Mesendoderm (in vitro differentiated cells): ENCODE measurements around the gene PBX4.
A peak's percentile ranks its signal among the peaks of the same experiment; 100 is the strongest.

ENCODE experiments used
- DNase-seq: peaks from one replicate; pipeline ENCODE4 v3.0.0; 2013
- H2AK5ac ChIP-seq: 2 replicates; pipeline ENCODE4 v1.6.1; 2013; ENCODE audit warnings: low read length, inconsistent platforms
- H2BK120ac ChIP-seq: 2 replicates; pipeline ENCODE4 v1.6.1; 2013; ENCODE audit warnings: low read depth, mild to moderate bottlenecking, low read length, moderate library complexity, mixed read lengths
- H2BK15ac ChIP-seq: replicated peaks from 2 replicates; pipeline ENCODE4 v1.6.1; 2013; ENCODE audit warnings: low read depth, mild to moderate bottlenecking, moderate library complexity
- H2BK5ac ChIP-seq: 2 replicates; pipeline ENCODE4 v1.6.1; 2013; ENCODE audit warnings: low read length, inconsistent platforms
- H3K18ac ChIP-seq: 2 replicates; pipeline ENCODE4 v1.6.1; 2013; ENCODE audit warnings: mild to moderate bottlenecking, low read length, mixed read lengths
- H3K23ac ChIP-seq: one replicate; pipeline ENCODE4 v1.6.1; 2013; ENCODE audit warnings: low read length
- H3K27ac ChIP-seq: 2 replicates; pipeline ENCODE4 v1.5.1; 2013; ENCODE audit warnings: low read depth, mild to moderate bottlenecking, inconsistent platforms, low read length, moderate library complexity
- H3K27me3 ChIP-seq: 2 replicates; pipeline ENCODE4 v1.6.1; 2013; ENCODE audit warnings: low read length, control low read depth, mild to moderate bottlenecking, inconsistent platforms; ENCODE audit not compliant: insufficient read depth, poor library complexity
- H3K36me3 ChIP-seq: 2 replicates; pipeline ENCODE4 v1.6.1; 2013; ENCODE audit warnings: low read length, inconsistent platforms; ENCODE audit not compliant: control insufficient read depth, insufficient read depth
- H3K4ac ChIP-seq: one replicate; pipeline ENCODE4 v1.6.1; 2013; ENCODE audit warnings: low read depth, mild to moderate bottlenecking, low read length, moderate library complexity
- H3K4me1 ChIP-seq: 2 replicates; pipeline ENCODE4 v1.6.1; 2013; ENCODE audit warnings: low read depth, low read length, inconsistent platforms; ENCODE audit not compliant: control insufficient read depth
- H3K4me2 ChIP-seq: 2 replicates; pipeline ENCODE4 v1.6.1; 2013; ENCODE audit warnings: low read length
- H3K4me3 ChIP-seq: 2 replicates; pipeline ENCODE4 v1.5.1; 2013; ENCODE audit warnings: mild to moderate bottlenecking, low read length
- H3K56ac ChIP-seq: one replicate; pipeline ENCODE4 v1.6.1; 2013; ENCODE audit warnings: low read length
- H3K79me1 ChIP-seq: 2 replicates; pipeline ENCODE4 v1.6.1; 2013; ENCODE audit warnings: low read length, inconsistent platforms
- H3K79me2 ChIP-seq: 2 replicates; pipeline ENCODE4 v1.6.1; 2013; ENCODE audit warnings: mild to moderate bottlenecking, low read length; ENCODE audit not compliant: control insufficient read depth, insufficient read depth
- H3K9ac ChIP-seq: 2 replicates; pipeline ENCODE4 v1.6.1; 2013; ENCODE audit warnings: low read length, inconsistent platforms
- H4K5ac ChIP-seq: one replicate; pipeline ENCODE4 v1.6.1; 2013; ENCODE audit warnings: low read length
- H4K8ac ChIP-seq: one replicate; pipeline ENCODE4 v1.6.1; 2013; ENCODE audit warnings: low read depth, mild to moderate bottlenecking, control low read depth, low read length, moderate library complexity
- WGBS: extraction: QIAGEN DNeasy Blood & Tissue Kit; methylation state at CpG from one replicate; pipeline ENCODE4 v1.1.7; 2013; ENCODE audit warnings: low lambda C conversion rate, missing lambda C conversion rate; ENCODE audit not compliant: insufficient coverage; ENCODE audit errors: extremely low coverage; 5-methylcytosine and 5-hydroxymethylcytosine counted together

Gene PBX4

DNA sequence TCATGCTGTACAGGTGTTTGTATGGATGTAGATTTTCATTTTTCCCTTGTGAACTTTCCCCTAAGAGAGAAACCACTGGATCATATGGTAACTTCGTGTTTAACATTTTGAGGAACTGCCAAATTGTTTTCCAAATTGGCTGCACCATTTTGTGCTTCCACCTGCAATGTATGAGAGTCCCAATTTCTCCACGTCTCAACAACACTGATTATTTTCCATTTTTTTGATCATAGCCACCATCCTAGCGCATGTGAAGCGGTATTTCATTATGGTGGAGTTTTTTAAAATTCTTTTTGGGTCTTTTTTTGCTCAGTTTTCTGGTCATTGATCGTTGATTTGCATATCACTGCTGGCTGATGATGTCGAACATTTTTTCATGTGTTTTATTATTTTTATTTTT, 97.5 kb downstream of the PBX4 start:
- no peak overlapping the region for H3K4me2 ChIP-seq
- no peak overlapping the region for H4K5ac ChIP-seq
- H3K79me1 ChIP-seq: peaks cover 21% of the 10 kb centered on the region
- no peak overlapping the region for H3K4ac ChIP-seq
- H3K4me3 ChIP-seq: no peak overlapping the region
- H2AK5ac ChIP-seq: no peak overlapping the region
- no peak overlapping the region for H3K27ac ChIP-seq
- no peak overlapping the region for H2BK120ac ChIP-seq
- no peak overlapping the region for H4K8ac ChIP-seq
- no peaks in the 10 kb centered on the region for H3K27me3 ChIP-seq
- H2BK15ac ChIP-seq: no peak overlapping the region
- H3K36me3 ChIP-seq: peaks cover 4% of the 10 kb centered on the region
- H3K18ac ChIP-seq: no peak overlapping the region
- H3K23ac ChIP-seq: no peak overlapping the region
- no peaks in the 10 kb centered on the region for H3K4me1 ChIP-seq
- H2BK5ac ChIP-seq: no peak overlapping the region
- H3K9ac ChIP-seq: no peak overlapping the region
- H3K79me2 ChIP-seq: peaks cover 30% of the 10 kb centered on the region
- no CpG with 5 or more reads among the region's 6 CpGs for WGBS
- no peak overlapping the region for H3K56ac ChIP-seq
- DNase-seq: no peak

- Histone ChIP-seq H3K18ac (no peak overlapping the region), H3K4me1 (no peaks in the 10 kb centered on the region), H3K36me3 (peaks cover 4% of the 10 kb centered on the region), H2AK5ac (no peak overlapping the region), H2BK120ac (no peak overlapping the region), H4K8ac (no peak overlapping the region), H3K27ac (no peak overlapping the region), H2BK5ac (no peak overlapping the region), H3K9ac (no peak overlapping the region), H3K4ac (no peak overlapping the region), H3K4me2 (no peak overlapping the region), H2BK15ac (no peak overlapping the region), H3K23ac (no peak overlapping the region), H3K56ac (no peak overlapping the region), H3K27me3 (no peaks in the 10 kb centered on the region), H3K4me3 (no peak overlapping the region), H3K79me2 (peaks cover 23% of the 10 kb centered on the region), H4K5ac (no peak overlapping the region), H3K79me1 (peaks cover 14% of the 10 kb centered on the region)
- no peak for DNase-seq
- WGBS: 100% methylated on average over 1 of the region's 10 CpGs
Observed at GRCh38 chr19:19517235-19517619, 101.3 kb downstream of the PBX4 start.

DNA sequence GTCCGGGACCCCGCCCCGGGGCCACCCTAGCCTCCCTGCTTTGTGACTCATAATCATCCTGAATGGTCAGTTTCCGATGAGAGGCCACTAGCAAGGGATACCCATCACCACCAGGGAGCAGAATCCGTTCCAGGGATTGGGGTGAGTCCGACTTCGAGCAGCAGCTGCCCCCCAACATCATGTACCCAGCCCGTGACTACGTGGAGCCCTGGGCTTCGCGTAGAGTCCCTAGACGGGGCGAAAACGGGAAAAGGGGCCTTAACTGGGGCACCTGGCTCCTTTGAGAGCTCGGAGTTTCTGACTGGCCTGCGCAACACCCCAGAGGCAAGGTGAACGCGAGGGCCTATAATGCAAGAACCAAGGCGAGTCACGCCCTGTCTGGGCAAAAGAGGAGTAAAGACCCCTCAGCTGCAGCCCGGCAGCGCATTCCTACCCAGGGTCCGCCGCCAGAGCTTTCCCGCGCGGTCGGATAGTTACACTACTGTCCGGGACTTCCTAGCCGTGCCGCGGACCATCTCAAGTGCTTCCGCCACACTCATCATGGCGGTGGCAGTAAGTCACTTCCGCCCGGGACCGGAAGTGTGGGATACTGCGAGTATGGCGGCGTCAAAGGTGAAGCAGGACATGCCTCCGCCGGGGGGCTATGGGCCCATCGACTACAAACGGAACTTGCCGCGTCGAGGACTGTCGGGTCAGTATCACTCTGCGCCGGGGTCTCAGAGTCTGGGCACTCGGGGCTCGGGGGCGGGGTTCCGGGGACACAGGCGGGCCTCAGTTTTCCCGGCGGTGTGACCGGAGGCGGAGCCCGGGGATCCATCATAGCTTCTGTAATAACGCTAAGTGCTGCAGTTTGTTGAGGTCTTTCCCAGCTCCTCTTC, 102.6 kb downstream of the PBX4 start, which contains the start of gene NDUFA13:
NDUFA13 (plus strand) TSS at position 584 of the 878 bp plus-strand sequence; CDS start at position 598, 14 bp downstream.
- Histone ChIP-seq H4K5ac (no peak within 1 kb of the TSS), H3K23ac (peak within 1 kb of the TSS; percentile 90), H3K56ac (peak within 1 kb of the TSS; percentile 94), H2BK5ac (no peak within 1 kb of the TSS), H3K4me3 (peak within 1 kb of the TSS; percentile 98), H3K27ac (no peak within 1 kb of the TSS), H3K79me1 (peaks cover 12% of the 10 kb centered on the region), H3K79me2 (peaks cover 20% of the 10 kb centered on the region), H3K4ac (peak within 1 kb of the TSS; percentile 58), H3K27me3 (no peaks in the 10 kb centered on the region), H3K9ac (peak within 1 kb of the TSS; percentile 96), H2AK5ac (no peak within 1 kb of the TSS), H2BK15ac (no peak within 1 kb of the TSS), H3K36me3 (peaks cover 4% of the 10 kb centered on the region), H4K8ac (peak within 1 kb of the TSS; percentile 95), H2BK120ac (no peak within 1 kb of the TSS), H3K4me2 (peak within 1 kb of the TSS; percentile 84), H3K18ac (peak within 1 kb of the TSS; percentile 97), H3K4me1 (no peaks in the 10 kb centered on the region)
- DNase-seq: peak; percentile 98
- WGBS: no CpG with 5 or more reads among the region's 61 CpGs

GRCh38 chr19:19514881-19515641, 103.4 kb downstream of the PBX4 start, which contains the start of gene TSSK6:
TSS of gene TSSK6 (minus strand) at chr19:19515548. CDS start at chr19:19515427, 121 bp downstream.
- Histone ChIP-seq H3K4me1 (no peaks in the 10 kb centered on the region), H2BK5ac (no peak within 1 kb of the TSS), H4K5ac (no peak within 1 kb of the TSS), H2BK120ac (no peak within 1 kb of the TSS), H3K79me2 (peaks cover 16% of the 10 kb centered on the region), H4K8ac (peak within 1 kb of the TSS; percentile 95), H2BK15ac (no peak within 1 kb of the TSS), H3K27ac (no peak within 1 kb of the TSS), H3K4me3 (peak within 1 kb of the TSS; percentile 98), H2AK5ac (no peak within 1 kb of the TSS), H3K18ac (peak within 1 kb of the TSS; percentile 97), H3K4me2 (peak within 1 kb of the TSS; percentile 84), H3K27me3 (no peaks in the 10 kb centered on the region), H3K56ac (peak within 1 kb of the TSS; percentile 94), H3K23ac (peak within 1 kb of the TSS; percentile 90), H3K9ac (peak within 1 kb of the TSS; percentile 96), H3K36me3 (peaks cover 2% of the 10 kb centered on the region), H3K79me1 (peaks cover 8% of the 10 kb centered on the region), H3K4ac (peak within 1 kb of the TSS; percentile 58)
- no peak for DNase-seq
- no CpG with 5 or more reads among the region's 74 CpGs for WGBS

DNA sequence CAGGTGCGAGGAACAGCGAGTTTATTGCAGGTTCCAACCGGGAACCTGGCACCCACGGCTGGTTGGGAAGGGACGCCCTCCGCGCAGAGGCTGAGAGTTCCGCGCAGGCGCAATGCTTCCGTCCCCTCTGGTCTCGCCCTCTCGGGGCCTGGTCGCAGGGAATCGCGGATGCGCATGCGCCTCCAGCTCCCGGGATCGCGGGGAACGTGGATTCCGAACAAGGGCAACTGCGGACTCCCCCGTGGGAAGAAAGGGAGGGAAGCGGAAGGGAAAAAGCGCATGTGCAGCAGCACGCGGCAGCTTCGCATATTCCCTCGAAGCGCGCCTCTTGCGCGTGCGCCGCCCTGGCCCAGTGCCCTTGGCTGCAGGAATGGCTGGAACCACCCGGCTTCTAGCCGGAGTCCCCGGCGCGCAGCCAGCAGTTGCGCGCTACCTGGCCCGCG, 104.3 kb downstream of the PBX4 start:
- DNase-seq: no peak
- no CpG with 5 or more reads among the region's 46 CpGs for WGBS
- no peak overlapping the region for H3K4me2 ChIP-seq

More for the DNA sequence above, 104.3 kb downstream of the PBX4 start:
- no peak overlapping the region for H3K23ac ChIP-seq
- H3K18ac ChIP-seq: no peak overlapping the region
- H3K56ac ChIP-seq: no peak overlapping the region
- no peak overlapping the region for H3K9ac ChIP-seq
- H4K5ac ChIP-seq: no peak overlapping the region
- no peaks in the 10 kb centered on the region for H3K4me1 ChIP-seq
- H3K4me3 ChIP-seq: no peak overlapping the region
- peaks cover 13% of the 10 kb centered on the region for H3K79me2 ChIP-seq
- H2AK5ac ChIP-seq: no peak overlapping the region
- no peaks in the 10 kb centered on the region for H3K36me3 ChIP-seq
- H3K27me3 ChIP-seq: no peaks in the 10 kb centered on the region
- no peak overlapping the region for H2BK5ac ChIP-seq
- no peak overlapping the region for H3K4ac ChIP-seq
- H3K79me1 ChIP-seq: peaks cover 3% of the 10 kb centered on the region
- no peak overlapping the region for H2BK15ac ChIP-seq
- no peak overlapping the region for H4K8ac ChIP-seq
- H2BK120ac ChIP-seq: no peak overlapping the region
- H3K27ac ChIP-seq: no peak overlapping the region
